Parathyroid adenoma (tissue), 2 donors: ENCODE measurements around the gene TCF4.

ENCODE experiments used
- H2AFZ ChIP-seq: fragments of 300-600 bp; sonication (generic); one replicate; pipeline ENCODE4 v1.7.0; 2017; ENCODE audit warnings: antibody characterized with exemption, mild to moderate bottlenecking
- H3K27ac ChIP-seq: fragments of 300-600 bp; sonication (generic); one replicate; pipeline ENCODE4 v1.7.0; 2017
- H3K27me3 ChIP-seq: fragments of 300-600 bp; sonication (generic); one replicate; pipeline ENCODE4 v1.7.0; 2017; ENCODE audit warnings: low read length; ENCODE audit not compliant: control insufficient read depth, insufficient read depth
- H3K36me3 ChIP-seq: fragments of 300-600 bp; sonication (generic); one replicate; pipeline ENCODE4 v1.7.0; 2017; ENCODE audit warnings: low read length; ENCODE audit not compliant: control insufficient read depth, insufficient read depth
- H3K4me1 ChIP-seq: fragments of 300-600 bp; sonication (generic); one replicate; pipeline ENCODE4 v1.7.0; 2017; ENCODE audit warnings: control low read depth
- H3K4me2 ChIP-seq: fragments of 300-600 bp; sonication (generic); one replicate; pipeline ENCODE4 v1.7.0; 2017; ENCODE audit warnings: low read length
- H3K4me3 ChIP-seq: fragments of 300-600 bp; sonication (generic); one replicate; pipeline ENCODE4 v1.7.0; 2017; ENCODE audit warnings: low read depth, low read length
- H3K79me2 ChIP-seq: fragments of 300-600 bp; sonication (generic); one replicate; pipeline ENCODE4 v1.7.0; 2017; ENCODE audit warnings: control low read depth
- H3K9ac ChIP-seq: fragments of 300-600 bp; sonication (generic); one replicate; pipeline ENCODE4 v1.7.0; 2017; ENCODE audit warnings: mild to moderate bottlenecking
- H3K9me3 ChIP-seq: fragments of 300-600 bp; sonication (generic); one replicate; pipeline ENCODE4 v1.7.0; 2017; ENCODE audit warnings: low read length; ENCODE audit not compliant: control insufficient read depth
- CTCF ChIP-seq: fragments of 300-600 bp; sonication (generic); IDR thresholded peaks from one replicate; pipeline ENCODE4 v1.7.0; 2017; ENCODE audit warnings: antibody characterized with exemption, mild to moderate bottlenecking
- donor health status: primary hyperparathyroidism.

Gene TCF4

DNA sequence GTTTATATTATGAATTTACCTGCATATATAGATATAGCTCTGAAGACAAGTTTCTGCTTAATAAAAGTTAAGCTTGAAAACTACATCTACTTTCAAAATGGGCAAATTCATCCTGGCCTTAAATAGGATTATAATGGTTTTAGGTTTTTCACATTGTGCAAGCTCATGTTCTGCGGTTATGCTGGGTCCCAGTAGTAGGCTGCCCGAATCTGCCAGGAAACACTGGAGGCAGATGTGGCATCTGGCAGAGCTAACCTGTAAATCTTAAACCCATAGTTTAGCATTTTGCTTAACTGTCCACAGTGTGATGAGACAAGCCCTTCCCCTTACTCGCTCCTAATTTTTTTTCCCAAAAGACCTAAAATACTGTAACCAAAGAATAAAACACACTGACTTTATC is 234.2 kb downstream of the TCF4 start:
- Histone ChIP-seq H3K9ac (no peak overlapping the region), H3K9me3 (no peaks in the 10 kb centered on the region), H3K4me1 (no peaks in the 10 kb centered on the region), H3K79me2 (no peaks in the 10 kb centered on the region), H3K36me3 (no peaks in the 10 kb centered on the region), H2AFZ (no peak overlapping the region), H3K4me2 (no peak overlapping the region), H3K27ac (no peak overlapping the region), H3K27me3 (no peaks in the 10 kb centered on the region), H3K4me3 (no peak overlapping the region)
- no peak for TF ChIP-seq CTCF

- H2AFZ ChIP-seq, result no peak overlapping the region
- H3K9ac ChIP-seq, result no peak overlapping the region
- H3K36me3 ChIP-seq, result no peaks in the 10 kb centered on the region
- H3K27me3 ChIP-seq, result no peaks in the 10 kb centered on the region
- no peaks in the 10 kb centered on the region for H3K4me1 ChIP-seq
- no peak overlapping the region for H3K4me2 ChIP-seq
- no peaks in the 10 kb centered on the region for H3K9me3 ChIP-seq
- H3K4me3 ChIP-seq, result no peak overlapping the region
- no peak for TF ChIP-seq CTCF
- H3K27ac ChIP-seq, result no peak overlapping the region
- no peaks in the 10 kb centered on the region for H3K79me2 ChIP-seq
Observed at GRCh38 chr18:55353391-55353790, 234.6 kb downstream of the TCF4 start.

GRCh38 chr18:55351980-55352714 is 235.8 kb downstream of the TCF4 start:
- H3K4me3 ChIP-seq, result no peak overlapping the region
- no peak overlapping the region for H3K9ac ChIP-seq
- no peaks in the 10 kb centered on the region for H3K27me3 ChIP-seq
- H3K79me2 ChIP-seq, result no peaks in the 10 kb centered on the region
- H3K36me3 ChIP-seq, result no peaks in the 10 kb centered on the region
- H3K4me1 ChIP-seq, result no peaks in the 10 kb centered on the region
- no peak overlapping the region for H3K4me2 ChIP-seq
- no peak for TF ChIP-seq CTCF
- H3K9me3 ChIP-seq, result no peaks in the 10 kb centered on the region
- H3K27ac ChIP-seq, result no peak overlapping the region
- no peak overlapping the region for H2AFZ ChIP-seq

DNA sequence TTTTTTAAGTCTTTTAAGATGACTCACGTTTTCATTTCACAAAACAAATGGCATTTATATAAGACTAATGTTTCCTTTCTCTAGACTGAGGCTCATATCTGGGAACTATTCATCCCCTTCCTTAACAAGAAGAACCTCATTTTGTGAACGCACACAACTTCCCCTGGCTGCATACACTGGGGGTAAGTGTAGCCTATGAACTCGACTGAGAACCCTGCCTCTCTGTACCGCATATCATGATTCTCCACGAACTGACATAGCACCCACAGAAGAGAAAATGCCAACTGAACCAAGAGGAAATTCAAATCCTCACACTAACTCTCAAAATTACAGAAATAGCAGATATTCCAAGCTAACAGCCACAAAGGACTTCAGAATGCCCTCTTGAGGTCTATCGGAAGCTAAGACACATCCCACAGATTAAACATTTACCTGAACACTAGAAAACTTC is 236.7 kb downstream of the TCF4 start:
- H3K27ac ChIP-seq, result no peak overlapping the region

More for the DNA sequence above, 236.7 kb downstream of the TCF4 start:
- TF ChIP-seq CTCF, result no peak
- H3K4me2 ChIP-seq, result no peak overlapping the region
- H3K9me3 ChIP-seq, result no peaks in the 10 kb centered on the region
- H3K9ac ChIP-seq, result no peak overlapping the region
- no peak overlapping the region for H3K4me3 ChIP-seq
- H3K36me3 ChIP-seq, result no peaks in the 10 kb centered on the region
- H2AFZ ChIP-seq, result no peak overlapping the region
- H3K27me3 ChIP-seq, result no peaks in the 10 kb centered on the region
- H3K4me1 ChIP-seq, result no peaks in the 10 kb centered on the region
- no peaks in the 10 kb centered on the region for H3K79me2 ChIP-seq
